ENCODE data around the gene PPEF1.

PPEF1 gene

DNA sequence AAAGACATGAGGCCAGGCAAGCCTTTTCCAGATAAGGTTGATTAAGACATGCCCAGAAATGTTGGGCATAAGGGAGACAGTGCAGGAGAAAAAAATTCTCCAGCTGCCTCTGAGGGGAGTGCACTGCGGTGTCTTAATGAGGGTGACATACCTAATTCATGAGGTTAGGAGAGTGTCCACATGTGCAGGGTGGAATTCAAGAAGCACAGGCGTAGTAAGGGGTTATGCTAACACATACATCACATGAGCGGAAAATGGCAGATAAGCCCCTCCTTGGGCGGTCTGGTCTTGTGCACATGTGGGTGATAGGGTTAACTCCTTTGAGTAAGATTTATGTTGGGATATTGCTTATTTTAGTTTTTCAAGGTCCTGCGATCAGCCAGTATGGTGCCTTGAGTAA, 154.1 kb downstream of the PPEF1 start:
- TF ChIP-seq EZH2phosphoT487 (IDR thresholded peaks at IDR 0.05; ENCODE audit: borderline replicate concordance, low read length) = no peak
- TF ChIP-seq, protein P1, sequence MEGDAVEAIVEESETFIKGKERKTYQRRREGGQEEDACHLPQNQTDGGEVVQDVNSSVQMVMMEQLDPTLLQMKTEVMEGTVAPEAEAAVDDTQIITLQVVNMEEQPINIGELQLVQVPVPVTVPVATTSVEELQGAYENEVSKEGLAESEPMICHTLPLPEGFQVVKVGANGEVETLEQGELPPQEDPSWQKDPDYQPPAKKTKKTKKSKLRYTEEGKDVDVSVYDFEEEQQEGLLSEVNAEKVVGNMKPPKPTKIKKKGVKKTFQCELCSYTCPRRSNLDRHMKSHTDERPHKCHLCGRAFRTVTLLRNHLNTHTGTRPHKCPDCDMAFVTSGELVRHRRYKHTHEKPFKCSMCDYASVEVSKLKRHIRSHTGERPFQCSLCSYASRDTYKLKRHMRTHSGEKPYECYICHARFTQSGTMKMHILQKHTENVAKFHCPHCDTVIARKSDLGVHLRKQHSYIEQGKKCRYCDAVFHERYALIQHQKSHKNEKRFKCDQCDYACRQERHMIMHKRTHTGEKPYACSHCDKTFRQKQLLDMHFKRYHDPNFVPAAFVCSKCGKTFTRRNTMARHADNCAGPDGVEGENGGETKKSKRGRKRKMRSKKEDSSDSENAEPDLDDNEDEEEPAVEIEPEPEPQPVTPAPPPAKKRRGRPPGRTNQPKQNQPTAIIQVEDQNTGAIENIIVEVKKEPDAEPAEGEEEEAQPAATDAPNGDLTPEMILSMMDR (IDR thresholded peaks at IDR 0.05; ENCODE audit: low read depth, low read length, poor library complexity, severe bottlenecking) = no peak
- H3K27ac ChIP-seq (ENCODE audit: low read depth, low read length) = no peak overlapping the region
- no peaks in the 10 kb centered on the region for H3K9me3 ChIP-seq (ENCODE audit: control insufficient read depth, insufficient read depth, low read length)
- H3F3A ChIP-seq (ENCODE audit: control insufficient read depth, insufficient read depth) = no peaks in the 10 kb centered on the region
- H3K4me3 ChIP-seq (ENCODE audit: low read length) = no peak overlapping the region
- H3K79me2 ChIP-seq (ENCODE audit: control insufficient read depth, low read length) = no peaks in the 10 kb centered on the region
- no peaks in the 10 kb centered on the region for H3K36me3 ChIP-seq (ENCODE audit: control insufficient read depth, low read length)
- H3K27me3 ChIP-seq (ENCODE audit: control insufficient read depth, low read length) = no peaks in the 10 kb centered on the region
- no peaks in the 10 kb centered on the region for H4K20me1 ChIP-seq (ENCODE audit: control insufficient read depth, insufficient read depth, low read depth, low read length)
- H3K9me2 ChIP-seq (replicated peaks; ENCODE audit: control insufficient read depth, low read length) = no peaks in the 10 kb centered on the region
- H3K4me2 ChIP-seq (ENCODE audit: low read length) = no peak overlapping the region
- no peaks in the 10 kb centered on the region for H3K4me1 ChIP-seq (ENCODE audit: control insufficient read depth, low read length)

- no peaks in the 10 kb centered on the region for H3K9me2 ChIP-seq (replicated peaks; ENCODE audit: control insufficient read depth, low read length)
- H3K4me3 ChIP-seq (ENCODE audit: low read length) = no peak overlapping the region
- H4K20me1 ChIP-seq (ENCODE audit: control insufficient read depth, insufficient read depth, low read depth, low read length) = no peaks in the 10 kb centered on the region
- no peak overlapping the region for H3K27ac ChIP-seq (ENCODE audit: low read depth, low read length)
- H3K36me3 ChIP-seq (ENCODE audit: control insufficient read depth, low read length) = no peaks in the 10 kb centered on the region
- no peaks in the 10 kb centered on the region for H3K9me3 ChIP-seq (ENCODE audit: control insufficient read depth, insufficient read depth, low read length)
- TF ChIP-seq, protein P1 (IDR thresholded peaks at IDR 0.05; ENCODE audit: low read depth, low read length, poor library complexity, severe bottlenecking) = no peak
- H3K79me2 ChIP-seq (ENCODE audit: control insufficient read depth, low read length) = no peaks in the 10 kb centered on the region
- H3K4me2 ChIP-seq (ENCODE audit: low read length) = no peak overlapping the region
- no peaks in the 10 kb centered on the region for H3K4me1 ChIP-seq (ENCODE audit: control insufficient read depth, low read length)
- H3F3A ChIP-seq (ENCODE audit: control insufficient read depth, insufficient read depth) = no peaks in the 10 kb centered on the region
- H3K27me3 ChIP-seq (ENCODE audit: control insufficient read depth, low read length) = no peaks in the 10 kb centered on the region
These were observed 157.0 kb downstream of the PPEF1 start for GRCh38 chrX:18864390-18864920.

- Histone ChIP-seq H3K4me1 (ENCODE audit: control insufficient read depth, low read length) (no peaks in the 10 kb centered on the region), H3F3A (ENCODE audit: control insufficient read depth, insufficient read depth) (no peaks in the 10 kb centered on the region), H3K79me2 (ENCODE audit: control insufficient read depth, low read length) (no peaks in the 10 kb centered on the region), H3K36me3 (ENCODE audit: control insufficient read depth, low read length) (no peaks in the 10 kb centered on the region), H3K4me3 (ENCODE audit: low read length) (no peak overlapping the region), H3K27me3 (ENCODE audit: control insufficient read depth, low read length) (no peaks in the 10 kb centered on the region), H3K27ac (ENCODE audit: low read depth, low read length) (no peak overlapping the region), H3K9me3 (ENCODE audit: control insufficient read depth, insufficient read depth, low read length) (no peaks in the 10 kb centered on the region), H4K20me1 (ENCODE audit: control insufficient read depth, insufficient read depth, low read depth, low read length) (no peaks in the 10 kb centered on the region), H3K4me2 (ENCODE audit: low read length) (no peak overlapping the region), H3K9me2 (replicated peaks; ENCODE audit: control insufficient read depth, low read length) (no peaks in the 10 kb centered on the region)
- no peak for TF ChIP-seq EZH2phosphoT487 (IDR thresholded peaks at IDR 0.05; ENCODE audit: borderline replicate concordance, low read length)
- TF ChIP-seq, protein P1 (IDR thresholded peaks at IDR 0.05; ENCODE audit: low read depth, low read length, poor library complexity, severe bottlenecking) = no peak
These were observed 163.9 kb downstream of the PPEF1 start for GRCh38 chrX:18871161-18871890.

Data from DOHH2 (cell line).